ENCODE results near the gene CCDC85C.

CCDC85C gene

DNA sequence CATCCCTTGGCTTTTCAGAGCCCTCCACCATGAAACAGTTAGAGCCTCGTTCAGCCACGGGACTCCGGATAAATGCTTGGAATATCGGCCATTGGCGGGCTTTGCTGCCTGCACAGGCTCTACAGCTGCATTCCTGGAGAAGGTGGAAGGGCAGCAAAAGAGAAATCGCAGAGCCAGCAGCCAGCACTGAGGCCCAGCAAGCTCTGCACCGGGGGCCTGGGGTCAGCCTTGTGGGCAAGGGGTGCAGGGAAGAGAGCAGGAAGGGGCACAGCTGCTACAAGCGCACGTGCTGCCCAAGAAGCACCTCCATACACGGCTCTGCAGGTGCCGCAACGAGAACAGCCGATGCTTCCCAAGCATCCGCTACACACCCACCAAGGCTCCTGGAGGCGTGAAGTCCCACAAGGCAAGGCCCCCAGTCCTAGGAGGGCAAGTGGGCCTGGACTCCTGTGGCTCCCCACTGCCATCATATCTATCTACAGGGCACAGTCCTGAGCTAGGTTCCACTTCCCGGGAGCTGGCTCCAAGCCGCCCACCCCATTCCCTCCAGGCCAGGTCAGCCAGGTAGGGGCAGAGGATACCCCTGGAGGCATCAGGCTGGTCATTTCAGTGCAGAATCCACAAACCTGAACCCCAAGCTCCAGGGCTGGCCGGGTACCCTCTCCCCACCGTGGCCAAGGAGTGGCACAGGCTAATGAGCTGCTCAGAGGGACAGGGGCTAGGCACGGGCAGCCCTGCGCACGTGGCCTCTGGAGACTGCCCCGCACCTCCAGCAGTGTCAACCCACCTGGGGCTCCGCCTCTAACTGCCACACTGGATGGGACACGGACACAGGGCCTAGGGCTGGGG, 82.6 kb downstream of the CCDC85C start:
- H3K4me3 ChIP-seq (replicated peaks; ENCODE audit: low read depth, low read length), result no peak overlapping the region
- no peak for DNase-seq (ENCODE audit: low read depth)
- TF ChIP-seq, protein P1, sequence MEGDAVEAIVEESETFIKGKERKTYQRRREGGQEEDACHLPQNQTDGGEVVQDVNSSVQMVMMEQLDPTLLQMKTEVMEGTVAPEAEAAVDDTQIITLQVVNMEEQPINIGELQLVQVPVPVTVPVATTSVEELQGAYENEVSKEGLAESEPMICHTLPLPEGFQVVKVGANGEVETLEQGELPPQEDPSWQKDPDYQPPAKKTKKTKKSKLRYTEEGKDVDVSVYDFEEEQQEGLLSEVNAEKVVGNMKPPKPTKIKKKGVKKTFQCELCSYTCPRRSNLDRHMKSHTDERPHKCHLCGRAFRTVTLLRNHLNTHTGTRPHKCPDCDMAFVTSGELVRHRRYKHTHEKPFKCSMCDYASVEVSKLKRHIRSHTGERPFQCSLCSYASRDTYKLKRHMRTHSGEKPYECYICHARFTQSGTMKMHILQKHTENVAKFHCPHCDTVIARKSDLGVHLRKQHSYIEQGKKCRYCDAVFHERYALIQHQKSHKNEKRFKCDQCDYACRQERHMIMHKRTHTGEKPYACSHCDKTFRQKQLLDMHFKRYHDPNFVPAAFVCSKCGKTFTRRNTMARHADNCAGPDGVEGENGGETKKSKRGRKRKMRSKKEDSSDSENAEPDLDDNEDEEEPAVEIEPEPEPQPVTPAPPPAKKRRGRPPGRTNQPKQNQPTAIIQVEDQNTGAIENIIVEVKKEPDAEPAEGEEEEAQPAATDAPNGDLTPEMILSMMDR (IDR thresholded peaks at IDR 0.05; ENCODE audit: low read length, missing control alignments), result no peak

DNA sequence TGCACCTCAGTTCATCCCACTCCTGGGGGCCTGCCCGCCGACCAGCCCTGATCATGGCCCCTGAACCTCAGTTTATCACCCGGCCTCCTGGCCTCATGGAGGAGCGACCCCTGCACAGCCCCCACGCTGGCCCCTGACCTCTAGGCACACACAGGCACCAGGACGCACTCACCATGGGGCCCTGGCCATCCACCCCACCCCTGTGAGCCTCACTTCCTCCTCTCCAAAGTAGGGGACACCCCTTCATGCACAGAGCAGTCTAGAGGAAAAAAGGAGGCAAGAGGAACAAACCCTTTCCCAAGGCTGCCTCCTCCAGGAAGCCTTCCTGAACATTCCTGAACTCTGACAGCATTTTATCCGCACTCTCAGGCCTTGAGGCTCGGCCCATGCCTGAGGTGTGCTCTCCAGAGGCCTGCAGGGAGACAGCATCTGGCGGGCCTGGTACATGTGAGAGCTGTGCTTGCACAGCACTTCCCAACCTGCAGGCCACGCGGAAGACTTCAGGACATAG, 83.4 kb downstream of the CCDC85C start:
- H3K4me3 ChIP-seq (replicated peaks; ENCODE audit: low read depth, low read length), result no peak overlapping the region
- TF ChIP-seq, protein P1 (IDR thresholded peaks at IDR 0.05; ENCODE audit: low read length, missing control alignments), result no peak
- no peak for DNase-seq (ENCODE audit: low read depth)

DNA sequence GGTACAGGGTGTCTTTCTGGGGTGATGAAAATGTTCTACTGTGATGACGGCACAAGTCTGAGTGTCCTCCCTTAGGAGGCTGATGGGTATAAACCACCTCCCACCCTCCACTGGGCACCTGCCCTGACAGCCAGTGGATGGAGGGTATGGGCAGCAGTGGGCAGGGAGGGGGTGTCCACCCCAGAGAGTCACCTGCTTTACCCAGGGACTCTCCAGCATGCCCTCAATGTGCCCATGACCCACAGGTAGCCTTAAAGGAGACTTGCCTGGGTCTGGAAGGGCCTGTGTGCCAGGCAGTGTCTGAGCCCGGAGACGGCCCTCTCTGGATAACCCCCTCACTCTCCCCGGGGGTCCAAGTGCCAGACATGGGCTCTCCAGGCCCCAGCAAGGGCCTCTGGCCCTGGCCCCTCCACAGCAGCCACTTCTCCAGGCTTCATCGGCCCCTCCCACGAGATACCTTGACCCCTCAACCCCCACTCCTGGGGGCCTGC, 84.0 kb downstream of the CCDC85C start:
- H3K4me3 ChIP-seq (replicated peaks; ENCODE audit: low read depth, low read length), result no peak overlapping the region
- DNase-seq (ENCODE audit: low read depth), result no peak
- TF ChIP-seq, protein P1 (IDR thresholded peaks at IDR 0.05; ENCODE audit: low read length, missing control alignments), result no peak

DNA sequence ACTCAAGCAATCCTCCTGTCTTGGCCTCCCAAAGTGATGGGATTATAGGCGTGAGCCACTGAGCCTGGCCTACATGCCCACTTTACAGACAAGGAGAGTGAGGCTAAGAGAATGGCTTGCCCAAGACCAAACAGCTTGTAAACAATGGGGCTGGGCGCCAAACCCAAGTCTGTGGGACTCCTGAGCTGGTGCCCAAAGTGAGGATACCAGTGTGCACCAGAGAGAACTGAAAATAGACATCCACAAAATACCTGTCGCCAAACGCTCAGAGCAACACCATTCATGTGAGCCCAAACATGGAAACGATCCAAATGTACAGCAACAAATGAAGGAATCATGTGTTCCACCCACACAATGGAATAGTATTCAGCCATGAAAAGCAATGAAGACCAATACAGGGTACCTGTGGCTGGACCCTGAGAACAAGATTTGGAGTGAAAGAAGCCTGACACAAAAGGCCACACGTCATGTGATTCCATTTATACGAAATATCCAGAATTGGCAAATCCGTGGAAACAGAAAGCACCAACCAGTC, 84.6 kb downstream of the CCDC85C start:
- H3K4me3 ChIP-seq (replicated peaks; ENCODE audit: low read depth, low read length), result no peak overlapping the region
- DNase-seq (ENCODE audit: low read depth), result no peak
- TF ChIP-seq, protein P1 (IDR thresholded peaks at IDR 0.05; ENCODE audit: low read length, missing control alignments), result no peak

DNA sequence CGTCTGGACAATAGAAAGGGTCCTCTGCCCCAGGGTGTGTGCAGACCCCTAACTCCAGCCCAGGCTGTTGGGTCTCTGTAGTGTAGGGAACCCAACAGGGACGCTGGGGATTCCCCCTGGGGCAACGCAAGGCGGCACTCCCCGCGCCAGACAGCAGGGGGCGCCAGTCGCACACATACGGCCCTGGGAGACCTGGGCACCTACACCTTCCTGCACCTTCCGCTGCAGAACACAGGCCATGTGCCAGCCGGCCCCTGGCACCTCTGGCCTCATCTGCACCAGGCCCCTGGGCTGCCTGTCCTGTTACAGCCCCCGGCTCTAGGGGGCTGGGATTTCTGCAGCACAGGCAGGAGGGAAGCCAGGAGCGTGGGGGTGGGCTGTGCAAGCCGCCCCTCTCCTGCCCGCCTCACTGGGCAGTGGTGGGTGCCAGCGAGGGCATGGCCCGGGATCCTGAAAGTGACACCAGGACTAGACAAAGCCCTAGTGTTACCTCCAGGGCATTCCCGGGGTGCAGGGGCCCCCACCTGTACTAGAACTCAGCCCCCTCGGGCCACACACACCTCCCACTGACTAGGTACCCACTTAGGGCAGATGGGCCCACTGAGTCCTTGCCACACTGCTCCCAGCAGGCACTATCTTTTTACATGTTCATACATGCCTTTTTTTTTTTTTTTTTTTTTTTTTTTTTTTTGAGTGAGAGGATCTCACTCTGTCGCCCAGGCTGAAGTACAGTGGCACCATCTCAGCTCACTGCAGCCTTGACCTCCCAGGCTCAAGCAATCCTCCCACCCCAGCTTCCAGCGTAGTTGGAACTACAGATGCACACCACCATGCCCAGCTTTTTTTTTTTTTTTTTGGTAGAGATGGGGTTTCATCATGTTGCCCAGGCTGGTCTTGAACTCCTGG, 85.3 kb downstream of the CCDC85C start:
- DNase-seq (ENCODE audit: low read depth), result peak; percentile 59
- no peak overlapping the region for H3K4me3 ChIP-seq (replicated peaks; ENCODE audit: low read depth, low read length)
- TF ChIP-seq, protein P1 (IDR thresholded peaks at IDR 0.05; ENCODE audit: low read length, missing control alignments), result peak; percentile 86

DNA sequence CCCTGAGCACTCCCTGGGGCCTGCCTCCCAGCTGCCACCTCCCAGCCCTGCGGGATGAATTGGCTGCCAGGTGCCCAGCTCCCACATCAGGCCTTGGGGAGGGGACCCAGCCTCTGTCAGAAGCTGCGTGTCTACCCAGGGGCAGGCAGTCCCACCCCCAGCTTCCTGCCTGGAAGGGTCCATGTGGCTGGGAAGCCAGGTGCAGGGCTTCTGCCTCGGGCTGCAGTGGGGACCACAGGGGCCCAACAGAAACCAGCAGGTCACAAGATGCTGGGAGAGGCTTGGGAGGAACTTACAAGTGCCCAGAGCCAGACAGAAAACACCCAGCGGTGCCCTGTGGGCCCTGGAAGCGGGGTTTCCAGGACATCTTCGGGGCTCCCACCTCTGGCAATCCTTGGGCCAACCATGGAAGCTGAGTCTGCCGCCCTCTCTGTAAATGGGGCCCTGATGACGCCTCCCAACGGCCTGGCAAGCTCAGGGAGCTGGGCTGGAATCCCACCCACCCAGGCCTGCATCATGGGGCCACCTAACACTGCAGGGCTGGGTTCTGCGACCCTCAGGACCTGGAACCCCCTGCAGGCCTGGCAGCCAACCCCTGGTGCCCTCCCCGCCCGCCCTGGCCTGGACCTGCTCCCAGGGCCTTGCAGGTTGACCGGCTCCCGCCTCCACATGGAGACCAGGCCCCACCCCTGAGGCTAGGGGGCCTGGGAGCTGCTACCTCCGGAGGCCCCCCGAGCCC, 86.2 kb downstream of the CCDC85C start:
- TF ChIP-seq, protein P1 (IDR thresholded peaks at IDR 0.05; ENCODE audit: low read length, missing control alignments), result no peak
- no peak overlapping the region for H3K4me3 ChIP-seq (replicated peaks; ENCODE audit: low read depth, low read length)
- DNase-seq (ENCODE audit: low read depth), result no peak
